GM21619 (cell line): ENCODE data around the gene SRXN1.
"Not testable (repeated sequence)": the region's sequence is repeated elsewhere in the genome, so short reads cannot be mapped to it uniquely, and the experiment has no call there.

Experiments
- ATAC-seq: cut with Tn5 transposase; IDR thresholded peaks from one replicate; pipeline ENCODE4 v1.9.1; 2021; ENCODE audit not compliant: unreplicated experiment

SRXN1 gene

DNA sequence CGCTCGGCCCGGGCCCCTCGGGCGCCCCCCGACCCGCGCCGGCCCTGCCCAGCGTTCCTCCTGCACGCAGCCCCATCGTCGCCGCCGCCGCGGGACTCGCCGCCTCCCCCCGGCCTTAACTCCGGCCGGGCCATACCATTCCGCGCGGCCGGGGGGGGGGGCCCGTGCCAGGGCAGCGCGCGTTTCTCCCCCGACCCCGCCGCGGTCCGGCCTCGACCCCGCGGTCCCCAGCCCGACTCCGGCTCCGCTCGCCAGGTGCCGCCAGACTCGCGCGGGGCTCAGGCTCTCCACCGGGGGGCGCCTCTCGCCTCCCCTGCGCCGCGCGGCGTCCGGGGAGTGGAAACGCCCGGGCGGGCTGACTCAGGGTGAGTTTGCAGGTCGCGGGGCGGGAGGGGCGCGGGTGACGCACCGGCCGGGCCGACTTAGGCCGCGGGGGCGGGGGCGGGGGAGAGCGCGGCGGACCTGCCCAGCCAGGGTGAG lies at the start of gene SRXN1:
SRXN1 (minus strand) TSS at position 91 of the 480 bp plus-strand sequence; CDS start at position 76, 15 bp downstream.
- ATAC-seq = peak; percentile 82

DNA sequence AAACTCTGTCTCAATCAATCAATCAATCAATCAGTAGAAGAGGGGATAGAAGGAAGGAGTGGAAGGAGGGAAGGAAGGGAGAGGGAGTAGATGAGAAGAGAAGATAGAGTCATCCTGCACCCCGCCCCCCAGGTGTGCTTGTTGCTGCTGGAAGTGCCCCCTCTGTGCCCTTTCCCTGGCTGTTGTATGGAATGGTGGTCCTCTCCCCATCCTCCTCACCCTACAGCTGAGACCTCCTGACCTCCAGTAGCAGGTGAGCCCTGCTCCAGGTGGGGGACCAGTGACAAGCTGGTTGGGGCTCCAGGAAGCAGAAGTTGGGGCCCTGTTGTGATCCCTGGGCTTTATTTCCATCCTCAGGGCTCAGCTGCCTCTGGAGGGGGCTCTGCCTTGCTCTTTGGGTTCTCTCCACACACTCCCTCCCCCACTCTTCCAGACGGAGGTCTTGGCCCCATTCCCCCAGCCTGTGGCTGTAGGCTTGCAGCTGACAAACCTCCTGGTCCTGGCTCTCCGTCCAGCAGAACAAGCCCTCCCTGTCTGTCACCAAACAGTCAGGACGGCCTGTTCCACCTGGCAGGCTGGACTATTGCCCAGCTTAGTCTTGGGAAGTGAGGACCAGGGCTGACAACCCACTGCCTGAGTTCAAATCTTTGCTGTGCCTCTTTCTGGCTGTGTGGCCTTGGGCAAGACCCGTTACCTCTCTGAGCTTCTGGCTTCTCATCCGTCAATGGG lies 48.6 kb upstream of the SRXN1 start:
- no peak for ATAC-seq

GRCh38 chr20:699811-700338 lies 46.9 kb upstream of the SRXN1 start:
- no peak for ATAC-seq

DNA sequence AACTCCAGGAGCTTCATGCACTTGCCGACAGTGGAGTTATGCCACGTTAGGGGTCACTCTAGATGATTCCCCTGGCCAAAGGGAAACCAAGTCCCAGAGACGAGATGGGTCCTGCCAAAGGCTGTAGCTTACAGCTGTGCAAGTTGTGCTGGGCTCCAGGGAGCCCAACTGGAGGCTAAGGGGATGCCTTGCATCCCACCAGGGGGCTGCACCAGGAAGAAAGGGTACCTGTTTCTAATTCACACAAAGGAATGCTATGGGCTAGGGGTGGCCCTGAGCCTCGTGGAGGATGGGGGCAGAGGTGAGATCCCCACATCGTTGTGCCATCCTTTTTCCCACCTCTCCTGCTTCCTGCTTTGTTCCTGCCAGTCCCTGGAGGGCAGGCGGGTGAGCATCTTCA lies 46.3 kb upstream of the SRXN1 start:
- no peak for ATAC-seq

- no peak for ATAC-seq
Measured at GRCh38 chr20:698276-698675, 45.3 kb upstream of the SRXN1 start.

DNA sequence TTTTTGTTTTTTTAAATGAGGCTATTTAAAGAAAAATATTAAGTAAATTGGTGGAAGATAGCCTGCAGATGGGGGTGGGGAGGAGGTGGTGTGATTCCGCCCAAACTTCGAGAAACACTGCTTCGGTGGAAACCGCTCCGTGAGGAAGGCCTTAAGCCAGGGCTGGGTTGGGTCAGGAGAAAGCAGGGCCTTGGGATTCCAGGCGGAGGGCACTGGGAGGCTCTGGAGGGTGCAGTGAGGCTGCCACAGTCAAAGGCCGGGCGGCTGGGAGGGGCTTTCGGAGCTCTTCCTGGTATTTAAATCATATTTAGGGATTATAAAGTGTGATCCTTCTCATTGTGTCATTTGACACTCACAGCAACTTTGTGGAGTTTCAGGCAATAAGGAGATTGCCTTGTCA lies 44.8 kb upstream of the SRXN1 start:
- ATAC-seq = no peak

DNA sequence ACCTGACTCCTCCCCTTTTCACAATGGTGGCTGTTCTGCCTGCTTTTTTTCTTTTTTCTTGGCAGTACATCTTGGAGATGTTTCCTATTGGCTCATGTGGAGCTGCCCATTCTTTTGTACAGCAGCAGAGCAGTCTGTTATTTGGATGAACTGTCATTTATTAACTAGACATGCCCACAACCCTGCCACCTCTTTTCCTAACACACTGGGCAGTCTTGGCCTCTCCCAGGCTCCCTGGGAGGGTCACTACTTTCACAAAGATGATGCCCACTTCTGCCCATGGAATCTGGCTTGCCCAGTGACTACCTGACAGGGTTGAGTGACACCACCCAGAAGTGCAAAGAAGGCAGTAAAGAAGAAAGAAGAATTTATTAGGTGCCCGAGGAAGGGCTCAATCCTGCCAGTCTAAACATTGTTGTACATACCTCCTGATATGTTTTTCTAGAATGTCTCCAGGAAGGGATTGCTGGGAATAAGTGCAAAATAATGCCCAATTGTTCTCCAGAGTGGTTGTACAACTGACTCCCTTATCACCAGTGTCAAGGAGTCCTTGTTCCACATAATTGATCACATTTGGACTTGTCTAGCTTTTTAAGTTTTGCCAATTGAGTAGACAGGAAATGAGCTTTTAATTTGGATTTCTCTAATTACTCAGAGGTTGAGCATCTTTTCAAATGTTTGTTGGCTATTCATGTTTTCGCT lies 42.3 kb upstream of the SRXN1 start:
- ATAC-seq = no peak

DNA sequence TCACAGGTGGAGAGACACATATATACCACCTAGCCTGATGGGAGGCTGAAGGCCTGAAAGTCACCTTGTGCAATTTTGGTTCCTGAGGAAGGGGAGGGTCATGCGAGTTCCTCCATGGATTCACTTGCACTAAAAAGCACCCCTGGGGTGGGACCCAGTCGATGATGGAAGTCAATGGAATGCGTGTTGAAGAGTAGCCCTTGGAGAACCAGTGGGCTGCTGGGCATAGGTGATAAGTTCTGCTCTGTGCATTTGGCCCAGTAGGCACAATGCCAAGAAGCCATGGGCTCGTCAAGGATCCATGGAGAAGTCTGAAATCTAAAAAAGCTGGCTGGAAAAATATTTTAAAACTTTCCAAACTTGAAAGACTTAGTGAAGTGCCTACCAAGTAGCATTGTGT lies 41.5 kb upstream of the SRXN1 start:
- ATAC-seq = no peak

GRCh38 chr20:693786-694185 lies 40.8 kb upstream of the SRXN1 start:
- not testable (repeated sequence) for ATAC-seq

DNA sequence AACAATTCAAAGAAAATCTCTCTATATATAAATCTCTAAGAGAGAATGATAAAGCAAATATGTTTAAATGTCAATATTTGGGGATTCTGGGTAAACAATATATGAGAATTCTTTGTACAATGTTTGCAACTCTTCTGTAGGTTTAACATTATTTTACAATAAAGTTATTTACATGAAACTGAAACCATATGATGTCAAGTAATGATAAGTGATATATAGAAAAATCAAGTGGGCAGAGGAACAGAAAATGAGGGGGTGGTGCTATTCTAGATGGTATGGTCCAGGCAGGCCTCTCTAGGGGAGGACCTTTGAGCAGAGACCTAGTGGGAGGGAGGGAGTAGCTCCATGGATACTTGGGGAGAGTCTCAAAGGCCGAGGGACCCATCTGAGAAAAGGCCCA lies 39.0 kb upstream of the SRXN1 start:
- no peak for ATAC-seq

DNA sequence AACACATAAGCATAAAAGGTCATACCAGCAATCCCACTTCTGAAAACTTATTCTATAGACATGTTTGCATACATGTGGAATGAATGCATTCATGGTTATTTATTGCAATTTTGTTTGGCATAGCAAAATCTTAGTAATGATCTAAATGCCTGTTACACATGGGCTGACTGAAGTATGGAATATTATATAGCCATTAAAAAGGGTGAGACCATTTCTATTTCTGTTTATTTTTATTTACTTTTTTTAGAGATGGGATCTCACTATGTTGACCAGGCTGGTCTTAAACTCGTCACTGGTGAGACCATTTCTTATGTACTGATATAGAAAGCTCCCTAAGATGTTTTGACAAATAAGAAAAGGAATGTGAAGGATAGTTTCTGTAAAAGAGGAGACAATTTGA lies 36.9 kb upstream of the SRXN1 start:
- no peak for ATAC-seq

- ATAC-seq = no peak
Measured at GRCh38 chr20:689348-689747, 36.3 kb upstream of the SRXN1 start.

- ATAC-seq = no peak
Measured at GRCh38 chr20:688809-689212, 35.8 kb upstream of the SRXN1 start.

DNA sequence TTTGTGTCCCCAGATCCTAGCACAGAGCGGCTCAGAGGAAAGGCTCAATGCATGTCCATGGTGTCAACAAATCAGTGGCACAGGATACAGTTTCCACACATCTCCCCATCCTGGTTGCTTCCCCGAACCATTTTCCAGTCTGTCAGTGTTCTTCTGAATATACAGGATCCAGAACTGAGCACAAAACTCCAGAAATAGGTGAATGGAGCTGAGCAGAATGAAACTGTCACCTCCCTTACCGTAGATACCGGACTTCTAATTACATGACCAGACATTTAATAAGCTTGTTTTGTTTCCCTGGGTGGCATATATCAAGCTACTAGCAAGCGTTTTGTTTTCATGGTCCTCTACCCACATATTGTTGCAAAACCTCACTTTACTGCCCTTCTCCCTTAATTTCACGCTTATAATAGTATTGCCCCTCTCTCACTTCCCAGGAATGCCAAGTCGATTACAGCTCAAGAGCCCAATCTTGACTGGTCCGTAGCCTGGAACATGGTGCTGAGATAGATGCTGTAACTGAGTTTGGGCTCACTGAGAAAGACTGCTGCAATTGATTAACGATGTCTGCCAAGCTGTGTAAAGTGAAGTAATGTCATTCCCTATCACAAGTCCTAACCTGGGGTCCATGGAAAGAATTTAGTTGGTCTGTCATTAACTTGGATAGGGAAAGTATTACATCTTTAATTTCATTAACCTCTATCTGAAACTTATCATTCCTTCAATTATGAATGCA lies 34.6 kb upstream of the SRXN1 start:
- no peak for ATAC-seq

DNA sequence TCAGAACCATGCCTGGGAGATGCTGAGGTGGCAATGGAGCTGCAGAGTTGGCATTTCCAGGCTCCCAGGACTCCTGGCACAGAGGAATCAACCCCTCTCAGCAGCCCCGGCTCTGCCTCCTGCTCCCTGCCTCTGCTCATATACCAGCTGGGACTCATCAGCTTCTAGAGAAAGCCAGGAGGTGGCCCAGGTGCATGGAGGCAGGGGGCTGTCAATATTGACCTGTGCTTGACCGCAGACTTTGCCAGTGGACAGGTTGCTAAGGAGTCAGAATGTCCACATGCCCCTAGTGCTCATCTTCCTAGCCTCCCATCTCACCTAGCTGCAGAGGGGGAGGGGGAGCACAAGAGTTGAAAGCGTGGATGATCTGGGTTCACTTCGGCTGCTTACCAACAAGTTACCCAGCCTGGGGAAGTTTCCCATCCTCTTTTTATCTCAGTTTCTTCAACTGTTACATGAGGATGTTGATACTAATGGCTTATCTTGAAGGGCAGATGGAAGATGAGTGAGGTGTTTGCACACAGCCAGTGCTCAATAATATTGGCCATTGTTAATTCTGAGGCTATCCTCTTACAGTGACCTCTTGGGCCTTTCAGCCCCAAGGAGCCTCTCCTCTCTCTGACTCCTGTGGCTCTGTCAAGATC lies 31.8 kb upstream of the SRXN1 start:
- no peak for ATAC-seq

DNA sequence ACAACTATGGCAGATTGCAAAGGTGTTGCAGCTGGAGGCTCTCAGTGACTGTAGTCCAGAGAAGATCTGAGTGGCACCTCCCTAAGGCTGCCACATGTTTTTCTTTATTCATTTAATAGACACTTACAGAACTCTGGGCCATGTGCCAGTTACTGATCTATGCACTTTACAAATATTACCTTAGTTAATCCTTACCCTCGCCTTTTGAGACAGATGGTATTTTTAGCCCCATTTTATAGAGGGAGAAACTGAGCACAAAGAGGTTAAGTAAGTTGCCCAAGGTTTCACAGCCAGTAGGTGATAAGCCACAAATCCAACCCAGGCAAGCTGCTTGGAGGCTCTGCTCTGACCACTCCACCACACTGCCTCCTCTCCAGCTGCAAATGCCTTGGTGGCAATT lies 29.1 kb upstream of the SRXN1 start:
- ATAC-seq = no peak

GRCh38 chr20:680638-681187 lies 27.7 kb upstream of the SRXN1 start:
- no peak for ATAC-seq

GRCh38 chr20:677957-678356 lies 25.0 kb upstream of the SRXN1 start:
- ATAC-seq = no peak

- no peak for ATAC-seq
Measured at GRCh38 chr20:676967-677366, 24.0 kb upstream of the SRXN1 start.

GRCh38 chr20:676315-676937 lies 23.4 kb upstream of the SRXN1 start:
- no peak for ATAC-seq
